ENCODE data around the gene CFAP92.
A peak's percentile ranks its signal among the peaks of the same experiment; 100 is the strongest.
"Not testable (repeated sequence)": the region's sequence is repeated elsewhere in the genome, so short reads cannot be mapped to it uniquely, and the experiment has no call there.

The CFAP92 gene

GRCh38 chr3:128936341-128936740 lies 57.5 kb downstream of the CFAP92 start:
- no peak for DNase-seq (ENCODE audit: low read depth in 2 of 2)

- no peak for DNase-seq (ENCODE audit: low read depth in 2 of 2)
These were observed 58.0 kb downstream of the CFAP92 start for GRCh38 chr3:128935922-128936321.

GRCh38 chr3:128933922-128934253 lies 60.0 kb downstream of the CFAP92 start:
- no peak for DNase-seq (ENCODE audit: low read depth in 2 of 2)

GRCh38 chr3:128933213-128933921 lies 60.5 kb downstream of the CFAP92 start:
- no peak for DNase-seq (ENCODE audit: low read depth in 2 of 2)

- DNase-seq (ENCODE audit: low read depth in 2 of 2): no peak
These were observed 61.2 kb downstream of the CFAP92 start for GRCh38 chr3:128932516-128933212.

GRCh38 chr3:128931046-128931445 lies 62.8 kb downstream of the CFAP92 start:
- no peak for DNase-seq (ENCODE audit: low read depth in 2 of 2)

- DNase-seq (ENCODE audit: low read depth in 2 of 2): no peak
These were observed 64.5 kb downstream of the CFAP92 start for GRCh38 chr3:128929364-128929763.

- DNase-seq (ENCODE audit: low read depth in 2 of 2): not testable (repeated sequence)
These were observed 69.9 kb downstream of the CFAP92 start for GRCh38 chr3:128923986-128924385.

GRCh38 chr3:128923576-128923975 lies 70.3 kb downstream of the CFAP92 start:
- no peak for DNase-seq (ENCODE audit: low read depth in 2 of 2)

- DNase-seq (ENCODE audit: low read depth in 2 of 2): peak; percentile 20 to 25
These were observed 70.9 kb downstream of the CFAP92 start for GRCh38 chr3:128922804-128923459.

GRCh38 chr3:128919988-128920387 lies 73.9 kb downstream of the CFAP92 start:
- DNase-seq (ENCODE audit: low read depth in 2 of 2): no peak

- DNase-seq (ENCODE audit: low read depth in 2 of 2): no peak
These were observed 76.6 kb downstream of the CFAP92 start for GRCh38 chr3:128917291-128917690.

- no peak for DNase-seq (ENCODE audit: low read depth in 2 of 2)
These were observed 78.8 kb downstream of the CFAP92 start for GRCh38 chr3:128914966-128915645.

- no peak for DNase-seq (ENCODE audit: low read depth in 2 of 2)
These were observed 82.0 kb downstream of the CFAP92 start for GRCh38 chr3:128911911-128912310.

GRCh38 chr3:128910006-128910405 lies 83.9 kb downstream of the CFAP92 start:
- no peak for DNase-seq (ENCODE audit: low read depth in 2 of 2)

- no peak for DNase-seq (ENCODE audit: low read depth in 2 of 2)
These were observed 84.9 kb downstream of the CFAP92 start for GRCh38 chr3:128908951-128909350.

- no peak for DNase-seq (ENCODE audit: low read depth in 2 of 2)
These were observed 86.0 kb downstream of the CFAP92 start for GRCh38 chr3:128907706-128908445.

- no peak for DNase-seq (ENCODE audit: low read depth in 2 of 2)
These were observed 86.9 kb downstream of the CFAP92 start for GRCh38 chr3:128906804-128907525.

- DNase-seq (ENCODE audit: low read depth in 2 of 2): no peak
These were observed 87.7 kb downstream of the CFAP92 start for GRCh38 chr3:128906031-128906803.

GRCh38 chr3:128903501-128903900 lies 90.4 kb downstream of the CFAP92 start:
- DNase-seq (ENCODE audit: low read depth in 2 of 2): no peak
